SK-N-SH treated with all-trans-retinoic acid at 6 μM for 48 hours (cell line): ENCODE results near the gene SLITRK2.

ENCODE experiments used
- CSDC2 ChIP-seq: fragments of 250-450 bp; sonication (Bioruptor Pico); IDR thresholded peaks from 2 replicates; pipeline ENCODE4 v1.5.0; 2020; ENCODE audit warnings: mild to moderate bottlenecking, moderate library complexity
- ESRRG ChIP-seq: fragments of 250-450 bp; sonication (Bioruptor Pico); IDR thresholded peaks from 2 replicates; pipeline ENCODE4 v1.6.1; 2021; ENCODE audit warnings: mild to moderate bottlenecking
- ISL1 ChIP-seq: fragments of 250-450 bp; sonication (Bioruptor Pico); IDR thresholded peaks from 2 replicates; pipeline ENCODE4 v2.1.2; 2022; ENCODE audit warnings: mild to moderate bottlenecking, moderate library complexity
- RARB ChIP-seq: fragments of 250-450 bp; sonication (Bioruptor Pico); IDR thresholded peaks from 2 replicates; pipeline ENCODE4 v1.8.0; 2021; ENCODE audit warnings: mild to moderate bottlenecking, moderate library complexity
- SNAI2 ChIP-seq: fragments of 250-450 bp; sonication (Bioruptor Pico); IDR thresholded peaks from 2 replicates; pipeline ENCODE4 v1.5.0; 2020; ENCODE audit warnings: mild to moderate bottlenecking, moderate library complexity
- TOX ChIP-seq: fragments of 250-450 bp; sonication (Bioruptor Pico); IDR thresholded peaks from 2 replicates; pipeline ENCODE4 v1.8.0; 2021; ENCODE audit warnings: mild to moderate bottlenecking, moderate library complexity, borderline replicate concordance
- TF ChIP-seq, protein P1 (sequence below): fragments of 250-450 bp; sonication (Bioruptor Pico); IDR thresholded peaks from 2 replicates; pipeline ENCODE4 v1.8.0; 2020; ENCODE audit warnings: mild to moderate bottlenecking, moderate library complexity, borderline replicate concordance
- TF ChIP-seq, protein P2 (sequence below): fragments of 250-450 bp; sonication (Bioruptor Pico); IDR thresholded peaks from 2 replicates; pipeline ENCODE4 v1.5.1; 2020; ENCODE audit warnings: low read depth, mild to moderate bottlenecking, moderate library complexity

DNA sequence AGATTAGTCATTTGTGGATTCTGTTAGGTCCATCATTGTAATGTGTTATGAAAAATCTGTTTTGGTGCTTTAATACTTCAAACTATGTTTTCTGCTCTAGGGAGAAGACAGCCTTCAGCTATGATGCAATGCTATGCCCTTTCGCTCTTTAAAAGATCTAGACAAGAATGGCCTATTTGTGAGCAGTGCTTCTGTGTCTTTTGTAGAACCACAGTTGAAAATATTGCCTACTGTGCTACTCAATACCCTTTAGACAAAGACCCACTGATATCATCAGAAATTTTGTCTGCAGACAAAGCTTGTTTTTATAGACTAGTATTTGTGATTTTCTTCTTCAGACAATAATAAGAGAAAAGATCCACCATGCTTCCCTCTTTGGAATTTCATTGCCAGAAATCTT, 44.6 kb upstream of the SLITRK2 start:
- TF ChIP-seq ESRRG (CRISPR knock-in tag) (no peak), CSDC2 (no peak), RARB (CRISPR knock-in tag) (no peak), ISL1 (CRISPR knock-in tag) (no peak), TOX (CRISPR knock-in tag) (no peak), SNAI2 (CRISPR knock-in tag) (no peak)
- TF ChIP-seq, protein P1, sequence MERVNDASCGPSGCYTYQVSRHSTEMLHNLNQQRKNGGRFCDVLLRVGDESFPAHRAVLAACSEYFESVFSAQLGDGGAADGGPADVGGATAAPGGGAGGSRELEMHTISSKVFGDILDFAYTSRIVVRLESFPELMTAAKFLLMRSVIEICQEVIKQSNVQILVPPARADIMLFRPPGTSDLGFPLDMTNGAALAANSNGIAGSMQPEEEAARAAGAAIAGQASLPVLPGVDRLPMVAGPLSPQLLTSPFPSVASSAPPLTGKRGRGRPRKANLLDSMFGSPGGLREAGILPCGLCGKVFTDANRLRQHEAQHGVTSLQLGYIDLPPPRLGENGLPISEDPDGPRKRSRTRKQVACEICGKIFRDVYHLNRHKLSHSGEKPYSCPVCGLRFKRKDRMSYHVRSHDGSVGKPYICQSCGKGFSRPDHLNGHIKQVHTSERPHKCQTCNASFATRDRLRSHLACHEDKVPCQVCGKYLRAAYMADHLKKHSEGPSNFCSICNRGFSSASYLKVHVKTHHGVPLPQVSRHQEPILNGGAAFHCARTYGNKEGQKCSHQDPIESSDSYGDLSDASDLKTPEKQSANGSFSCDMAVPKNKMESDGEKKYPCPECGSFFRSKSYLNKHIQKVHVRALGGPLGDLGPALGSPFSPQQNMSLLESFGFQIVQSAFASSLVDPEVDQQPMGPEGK (CRISPR knock-in tag), result no peak
- TF ChIP-seq, protein P2, sequence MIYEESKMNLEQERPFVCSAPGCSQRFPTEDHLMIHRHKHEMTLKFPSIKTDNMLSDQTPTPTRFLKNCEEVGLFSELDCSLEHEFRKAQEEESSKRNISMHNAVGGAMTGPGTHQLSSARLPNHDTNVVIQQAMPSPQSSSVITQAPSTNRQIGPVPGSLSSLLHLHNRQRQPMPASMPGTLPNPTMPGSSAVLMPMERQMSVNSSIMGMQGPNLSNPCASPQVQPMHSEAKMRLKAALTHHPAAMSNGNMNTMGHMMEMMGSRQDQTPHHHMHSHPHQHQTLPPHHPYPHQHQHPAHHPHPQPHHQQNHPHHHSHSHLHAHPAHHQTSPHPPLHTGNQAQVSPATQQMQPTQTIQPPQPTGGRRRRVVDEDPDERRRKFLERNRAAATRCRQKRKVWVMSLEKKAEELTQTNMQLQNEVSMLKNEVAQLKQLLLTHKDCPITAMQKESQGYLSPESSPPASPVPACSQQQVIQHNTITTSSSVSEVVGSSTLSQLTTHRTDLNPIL (CRISPR knock-in tag), result no peak
